Mucosa of stomach (tissue), 1 donor: ENCODE results near the gene F2RL1.
"Not testable (repeated sequence)": the region's sequence is repeated elsewhere in the genome, so short reads cannot be mapped to it uniquely, and the experiment has no call there.

Experiments used
- H3K27me3 ChIP-seq: one replicate; pipeline ENCODE4 v1.7.0; 2013; ENCODE audit warnings: mild to moderate bottlenecking, low read length; ENCODE audit not compliant: control insufficient read depth, insufficient read depth
- H3K36me3 ChIP-seq: one replicate; pipeline ENCODE4 v1.7.0; 2013; ENCODE audit warnings: low read length; ENCODE audit not compliant: control insufficient read depth, insufficient read depth
- H3K4me1 ChIP-seq: one replicate; pipeline ENCODE4 v1.7.0; 2013; ENCODE audit warnings: mild to moderate bottlenecking, low read length; ENCODE audit not compliant: control insufficient read depth, insufficient read depth
- H3K4me3 ChIP-seq: one replicate; pipeline ENCODE4 v1.7.0; 2013; ENCODE audit warnings: low read length
- H3K9ac ChIP-seq: one replicate; pipeline ENCODE4 v1.7.0; 2013; ENCODE audit warnings: mild to moderate bottlenecking, low read length, moderate library complexity
- H3K9me3 ChIP-seq: one replicate; pipeline ENCODE4 v1.7.0; 2013; ENCODE audit warnings: mild to moderate bottlenecking, low read length, moderate library complexity; ENCODE audit not compliant: control insufficient read depth
- donor health status: Pancreatic carcinoma.

Gene F2RL1, protein sequence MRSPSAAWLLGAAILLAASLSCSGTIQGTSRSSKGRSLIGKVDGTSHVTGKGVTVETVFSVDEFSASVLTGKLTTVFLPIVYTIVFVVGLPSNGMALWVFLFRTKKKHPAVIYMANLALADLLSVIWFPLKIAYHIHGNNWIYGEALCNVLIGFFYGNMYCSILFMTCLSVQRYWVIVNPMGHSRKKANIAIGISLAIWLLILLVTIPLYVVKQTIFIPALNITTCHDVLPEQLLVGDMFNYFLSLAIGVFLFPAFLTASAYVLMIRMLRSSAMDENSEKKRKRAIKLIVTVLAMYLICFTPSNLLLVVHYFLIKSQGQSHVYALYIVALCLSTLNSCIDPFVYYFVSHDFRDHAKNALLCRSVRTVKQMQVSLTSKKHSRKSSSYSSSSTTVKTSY

DNA sequence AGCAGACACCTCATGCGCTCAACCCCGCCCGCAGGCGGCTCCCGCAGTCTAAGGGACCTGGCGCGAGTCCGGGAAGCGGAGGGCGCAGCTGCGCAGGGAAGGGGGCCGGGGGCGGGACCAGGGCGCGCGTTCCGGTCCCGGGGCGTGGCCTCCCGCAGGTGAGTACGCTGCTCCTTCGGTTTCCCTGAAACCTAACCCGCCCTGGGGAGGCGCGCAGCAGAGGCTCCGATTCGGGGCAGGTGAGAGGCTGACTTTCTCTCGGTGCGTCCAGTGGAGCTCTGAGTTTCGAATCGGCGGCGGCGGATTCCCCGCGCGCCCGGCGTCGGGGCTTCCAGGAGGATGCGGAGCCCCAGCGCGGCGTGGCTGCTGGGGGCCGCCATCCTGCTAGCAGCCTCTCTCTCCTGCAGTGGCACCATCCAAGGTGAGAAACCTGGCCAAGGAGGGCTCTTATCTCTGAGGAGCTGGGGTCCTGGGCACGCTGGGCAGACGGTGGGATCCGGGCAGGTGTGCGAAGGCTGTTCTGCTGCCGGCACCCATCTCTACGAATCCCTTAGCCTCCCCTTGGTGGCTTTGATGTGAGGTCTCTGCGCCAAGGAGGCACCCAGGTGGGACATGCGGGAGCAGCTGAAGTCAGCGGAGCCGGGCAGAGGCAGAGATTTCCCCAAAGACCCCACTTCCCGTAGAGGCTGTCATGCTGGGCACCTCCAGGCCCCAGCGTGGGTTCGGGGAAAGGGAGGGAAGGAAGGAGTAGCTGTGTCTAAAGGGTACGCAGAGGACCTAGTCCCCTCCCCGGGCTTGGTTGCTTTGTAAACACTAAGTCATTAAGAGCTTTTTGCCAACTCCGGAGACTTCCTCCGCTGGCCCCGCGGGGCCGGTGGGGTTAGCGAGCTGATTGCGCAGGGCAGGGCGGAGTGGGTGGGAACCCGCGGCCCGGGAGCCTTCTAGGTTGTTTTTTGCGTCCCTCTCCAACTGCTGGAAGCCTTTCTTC is at the start of gene F2RL1:
TSS of gene F2RL1 (plus strand) at position 187 of the 988 bp plus-strand sequence. CDS start at position 340, 153 bp downstream.
- H3K4me1 ChIP-seq, result peaks cover 12% of the 10 kb centered on the region
- H3K9ac ChIP-seq, result peak within 1 kb of the TSS; percentile 98
- H3K27me3 ChIP-seq, result peaks cover 6% of the 10 kb centered on the region
- no peaks in the 10 kb centered on the region for H3K36me3 ChIP-seq
- H3K9me3 ChIP-seq, result no peaks in the 10 kb centered on the region
- H3K4me3 ChIP-seq, result peak within 1 kb of the TSS; percentile 84

DNA sequence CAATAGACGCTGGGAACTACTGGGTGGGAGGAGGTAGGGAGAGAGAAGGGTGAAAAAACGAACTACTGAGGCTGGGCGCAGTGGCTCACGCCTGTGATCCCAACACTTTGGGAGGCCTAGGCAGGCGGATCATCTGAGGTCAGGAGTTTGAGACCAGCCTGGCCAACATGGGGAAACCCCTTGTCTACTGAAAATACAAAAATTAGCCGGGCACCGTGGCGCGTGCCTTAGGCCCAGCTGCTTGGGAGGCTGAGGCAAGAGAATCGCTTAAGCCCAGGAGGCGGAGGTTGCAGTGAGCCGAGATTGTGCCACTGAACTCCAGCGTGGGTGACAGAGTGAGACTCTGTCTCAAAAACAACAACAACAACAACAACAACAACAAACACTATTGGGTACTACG is 47.8 kb upstream of the F2RL1 start:
- not testable (repeated sequence) for H3K9ac ChIP-seq, H3K36me3 ChIP-seq, H3K27me3 ChIP-seq, H3K4me1 ChIP-seq, H3K4me3 ChIP-seq, H3K9me3 ChIP-seq

DNA sequence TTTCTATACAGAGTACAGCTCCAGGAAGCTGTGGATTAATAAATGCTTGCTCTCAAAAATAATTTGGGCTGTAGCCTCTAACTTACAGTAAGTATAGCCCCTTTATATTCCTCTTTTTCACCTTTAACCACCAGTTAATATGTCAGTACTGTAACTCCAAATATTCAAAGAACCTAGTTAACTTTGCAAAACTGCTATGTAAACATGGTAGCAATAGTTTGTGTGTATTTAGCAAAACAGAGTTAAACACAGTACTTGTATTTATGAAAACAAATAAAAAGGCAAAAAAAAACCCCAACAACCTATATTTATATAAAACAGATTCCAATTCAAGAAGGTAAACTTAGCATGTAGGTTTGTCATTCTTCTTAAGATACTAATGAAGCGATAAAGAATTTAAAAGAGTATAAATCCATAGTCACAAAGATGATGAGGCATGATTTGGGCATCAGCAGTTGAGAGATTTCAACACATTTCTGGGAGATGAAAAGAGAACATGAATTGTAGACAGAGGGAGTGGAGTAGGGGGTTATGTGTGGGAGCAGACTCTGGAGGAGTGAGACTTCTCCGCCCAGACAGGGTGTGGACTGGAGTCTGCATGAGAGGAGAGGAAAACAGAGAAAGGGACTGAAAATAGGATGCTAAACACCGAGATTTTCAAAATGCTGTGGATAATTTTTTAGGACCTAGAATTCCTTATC is 47.0 kb upstream of the F2RL1 start:
- no peaks in the 10 kb centered on the region for H3K27me3 ChIP-seq

DNA sequence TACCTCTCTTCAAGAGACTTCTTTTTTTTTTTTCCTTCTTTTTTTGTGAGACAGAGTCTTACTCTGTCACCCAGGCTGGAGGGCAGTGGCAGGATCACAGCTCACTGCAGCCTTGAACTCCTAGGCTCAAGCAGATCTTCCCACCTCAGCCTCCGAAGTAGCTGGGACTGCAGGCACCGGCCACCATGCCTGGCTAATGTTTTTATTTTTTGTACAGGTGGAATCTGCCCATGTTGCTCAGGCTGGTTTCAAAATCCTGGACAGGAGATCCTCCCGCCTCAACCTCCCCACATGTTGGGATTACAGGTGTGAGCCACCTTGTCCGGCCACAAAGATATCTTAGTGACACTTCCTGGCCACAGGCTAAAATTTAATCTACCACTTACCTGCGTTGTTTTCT is 42.9 kb upstream of the F2RL1 start:
- Histone ChIP-seq H3K27me3 (no peaks in the 10 kb centered on the region), H3K4me1 (no peaks in the 10 kb centered on the region), H3K36me3 (no peaks in the 10 kb centered on the region), H3K9ac (no peak overlapping the region), H3K4me3 (no peak overlapping the region), H3K9me3 (no peaks in the 10 kb centered on the region)

More for the DNA sequence above, 47.0 kb upstream of the F2RL1 start:
- H3K4me1 ChIP-seq, result no peaks in the 10 kb centered on the region
- no peak overlapping the region for H3K4me3 ChIP-seq
- H3K9ac ChIP-seq, result no peak overlapping the region
- H3K36me3 ChIP-seq, result no peaks in the 10 kb centered on the region
- H3K9me3 ChIP-seq, result no peaks in the 10 kb centered on the region

DNA sequence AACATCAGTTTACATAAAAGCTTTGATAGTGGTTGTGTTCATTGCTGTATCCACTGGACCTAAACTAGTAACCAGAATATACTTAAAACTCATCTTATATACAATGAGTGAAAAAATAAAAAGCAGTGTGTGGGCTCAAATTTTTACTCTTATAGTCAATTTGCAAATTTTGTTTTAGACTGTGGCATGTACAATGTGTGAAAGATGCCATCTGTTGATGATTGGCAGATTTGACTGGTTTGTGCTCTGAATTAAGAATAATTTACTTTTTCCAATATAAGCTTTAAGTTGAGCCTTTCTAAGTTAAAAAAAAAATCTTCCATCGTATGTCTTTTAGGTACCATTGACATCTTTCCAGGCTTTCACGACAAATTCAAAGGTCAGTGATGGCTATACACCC is 42.4 kb upstream of the F2RL1 start:
- H3K36me3 ChIP-seq, result no peaks in the 10 kb centered on the region
- no peaks in the 10 kb centered on the region for H3K4me1 ChIP-seq
- no peaks in the 10 kb centered on the region for H3K9me3 ChIP-seq
- H3K27me3 ChIP-seq, result no peaks in the 10 kb centered on the region
- H3K4me3 ChIP-seq, result no peak overlapping the region
- no peak overlapping the region for H3K9ac ChIP-seq

DNA sequence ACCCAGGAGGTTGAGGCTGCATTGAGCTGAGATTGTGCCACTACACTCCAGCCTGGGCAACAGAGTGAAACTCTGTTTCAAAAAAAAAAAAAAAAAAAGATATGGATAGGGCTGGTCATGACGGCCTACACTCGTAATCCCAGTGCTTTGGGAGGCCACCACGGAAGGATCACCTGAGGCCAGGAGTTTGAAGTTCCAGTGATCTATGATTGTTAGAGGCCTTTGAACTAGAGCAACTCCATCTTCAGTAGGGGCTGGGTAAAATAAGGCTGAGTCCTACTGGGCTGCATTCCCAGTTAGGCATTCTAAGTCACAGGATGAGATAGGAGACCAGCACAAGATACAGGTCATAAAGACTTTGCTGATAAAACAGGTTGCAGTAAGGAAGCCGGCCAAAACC is 38.2 kb upstream of the F2RL1 start:
- not testable (repeated sequence) for H3K36me3 ChIP-seq, H3K27me3 ChIP-seq, H3K9ac ChIP-seq

DNA sequence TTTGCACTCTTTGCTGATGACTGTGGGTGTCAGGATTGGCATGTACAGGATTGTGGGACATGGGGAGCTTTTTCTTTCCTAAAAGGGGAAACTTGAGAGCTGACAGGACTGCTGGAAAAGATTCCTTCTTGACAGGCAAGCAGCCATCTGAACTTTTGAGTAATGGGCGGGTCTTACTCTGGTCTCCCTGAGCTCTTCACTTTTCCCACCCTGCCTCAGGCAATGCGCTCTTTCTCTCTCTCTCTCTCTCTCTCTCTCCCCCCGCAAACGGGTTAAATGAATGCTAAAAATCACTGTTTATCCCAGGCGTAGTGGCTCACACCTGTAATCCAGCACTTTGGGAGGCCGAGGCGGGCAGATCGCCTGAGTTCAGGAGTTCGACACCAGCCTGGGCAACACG is 37.1 kb upstream of the F2RL1 start:
- H3K9ac ChIP-seq, result no peak overlapping the region
- no peaks in the 10 kb centered on the region for H3K27me3 ChIP-seq
- H3K9me3 ChIP-seq, result no peaks in the 10 kb centered on the region

More for the DNA sequence above, 38.2 kb upstream of the F2RL1 start:
- H3K9me3 ChIP-seq, H3K4me1 ChIP-seq, H3K4me3 ChIP-seq: not testable (repeated sequence)

DNA sequence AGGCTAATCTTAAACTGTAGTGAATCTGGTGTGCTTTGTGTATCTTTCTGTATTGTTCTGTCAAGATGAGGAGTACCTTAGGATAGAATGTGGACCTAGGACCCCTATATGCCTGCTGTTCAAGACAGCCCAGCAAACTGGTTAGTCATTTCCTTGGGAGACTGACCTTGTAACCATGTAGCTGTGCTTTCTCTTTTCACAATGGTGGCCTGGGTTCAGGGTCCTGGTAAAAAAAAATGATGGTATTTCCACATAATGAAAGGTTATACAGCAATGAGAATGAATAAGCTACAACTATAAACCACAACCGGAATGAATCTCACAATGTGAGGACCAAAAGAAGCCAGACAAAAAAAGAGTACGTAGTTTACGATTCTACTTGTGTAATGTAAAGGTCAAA is 36.4 kb upstream of the F2RL1 start:
- no peak overlapping the region for H3K9ac ChIP-seq
- no peaks in the 10 kb centered on the region for H3K36me3 ChIP-seq
- H3K4me1 ChIP-seq, result peaks cover 13% of the 10 kb centered on the region
- no peaks in the 10 kb centered on the region for H3K9me3 ChIP-seq
- H3K27me3 ChIP-seq, result no peaks in the 10 kb centered on the region
- no peak overlapping the region for H3K4me3 ChIP-seq

More for the DNA sequence above, 37.1 kb upstream of the F2RL1 start:
- H3K4me3 ChIP-seq, result no peak overlapping the region
- H3K4me1 ChIP-seq, result peaks cover 6% of the 10 kb centered on the region
- H3K36me3 ChIP-seq, result no peaks in the 10 kb centered on the region

DNA sequence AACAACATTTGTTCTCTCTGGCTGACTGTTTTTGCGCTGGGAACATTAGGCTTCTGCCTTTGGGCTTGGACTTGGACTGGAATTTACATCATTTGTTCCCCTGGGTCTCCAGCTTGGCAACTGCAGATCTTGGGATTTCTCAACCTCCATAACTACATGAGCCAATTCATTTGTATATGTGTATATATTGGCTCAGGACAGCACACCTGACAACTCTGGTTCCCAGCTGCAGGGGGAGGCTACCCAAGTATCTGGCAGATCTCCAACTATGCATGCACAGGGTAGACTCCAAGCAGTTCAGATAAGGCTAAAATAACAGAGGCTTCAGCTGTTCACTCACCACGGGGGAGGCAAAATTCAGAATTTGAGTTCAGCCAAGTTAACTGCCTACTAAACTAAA is 31.6 kb upstream of the F2RL1 start:
- H3K36me3 ChIP-seq, result no peaks in the 10 kb centered on the region
- no peak overlapping the region for H3K4me3 ChIP-seq
- H3K9me3 ChIP-seq, result no peaks in the 10 kb centered on the region
- no peaks in the 10 kb centered on the region for H3K27me3 ChIP-seq
- no peak overlapping the region for H3K9ac ChIP-seq
- peaks cover 51% of the 10 kb centered on the region for H3K4me1 ChIP-seq

DNA sequence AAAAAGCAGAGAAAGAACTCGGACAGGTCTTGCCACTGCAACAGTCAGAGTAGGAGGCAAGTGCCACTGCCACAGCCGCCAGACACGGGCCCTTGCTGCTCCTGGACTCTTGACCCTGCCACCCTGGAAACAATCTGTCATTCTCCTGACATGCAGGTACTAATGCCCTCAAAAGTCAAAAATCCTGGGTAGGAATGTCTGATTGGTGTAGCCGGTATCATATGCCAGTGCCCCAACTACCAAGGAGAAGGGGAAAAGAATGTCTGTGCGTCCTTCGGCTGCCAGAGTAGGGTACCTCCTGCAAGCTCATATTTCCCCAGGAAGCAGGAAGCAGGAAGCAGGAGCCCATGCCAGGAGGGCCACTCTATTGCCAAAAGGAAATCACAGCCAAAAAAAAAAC is 30.5 kb upstream of the F2RL1 start:
- H3K36me3 ChIP-seq, result no peaks in the 10 kb centered on the region
- H3K27me3 ChIP-seq, result no peaks in the 10 kb centered on the region
- H3K4me3 ChIP-seq, result no peak overlapping the region

DNA sequence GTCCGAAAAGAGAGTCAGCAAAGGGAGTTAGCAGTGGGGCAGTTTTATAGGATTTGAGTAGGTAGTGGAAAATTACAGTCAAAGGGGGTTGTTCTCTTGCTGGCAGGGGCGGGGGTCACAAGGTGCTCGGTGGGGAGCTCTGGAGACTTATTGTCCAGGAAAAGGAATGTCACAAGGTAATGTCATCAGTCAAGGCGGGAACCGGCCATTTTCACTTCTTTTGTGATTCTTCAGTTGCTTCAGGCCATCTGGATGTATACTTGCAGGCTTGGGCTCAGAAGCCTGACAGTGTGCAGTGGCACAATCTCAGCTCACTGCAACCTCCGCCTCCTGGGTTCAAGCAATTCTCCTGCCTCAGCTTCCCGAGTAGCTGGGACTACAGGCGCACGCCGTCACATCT is 29.6 kb upstream of the F2RL1 start:
- not testable (repeated sequence) for H3K9me3 ChIP-seq, H3K27me3 ChIP-seq, H3K4me3 ChIP-seq, H3K9ac ChIP-seq, H3K36me3 ChIP-seq
- peaks cover 53% of the 10 kb centered on the region for H3K4me1 ChIP-seq

More for the DNA sequence above, 30.5 kb upstream of the F2RL1 start:
- Histone ChIP-seq H3K9ac (no peak overlapping the region), H3K4me1 (peaks cover 53% of the 10 kb centered on the region), H3K9me3 (no peaks in the 10 kb centered on the region)
